Measurements from ENCODE around the gene TMEM144. TPM values are rescaled to one million over a fixed set of nuclear protein-coding genes. Genes with fewer than 3 reads are reported as not detected.
"Not testable (repeated sequence)": the region's sequence is repeated elsewhere in the genome, so short reads cannot be mapped to it uniquely, and the experiment has no call there.

The TMEM144 gene
- total RNA-seq, 5 donors from 2014 or later (not counting 1 experiment from before 2014, with no cell fraction given), result 0.09 to 0.32 TPM; not detected in 3

DNA sequence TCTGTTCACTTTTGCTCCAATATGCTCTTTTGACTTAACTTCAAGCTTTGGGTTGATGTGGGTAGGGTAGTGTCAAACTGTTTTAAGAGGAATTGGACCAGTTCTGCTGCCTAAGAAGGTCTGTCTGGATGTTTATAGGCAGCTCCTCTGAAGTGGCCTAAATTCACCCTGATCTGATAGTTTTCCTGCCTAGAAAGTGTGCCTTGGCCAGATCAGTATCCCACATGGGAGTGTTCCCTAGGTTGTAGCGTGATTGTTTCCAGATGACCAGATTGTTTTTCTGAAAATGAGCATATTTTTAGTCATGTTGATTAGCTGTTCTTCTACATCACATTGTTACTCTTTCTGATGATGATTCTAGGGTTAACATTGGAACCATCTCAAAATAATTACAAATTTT is 68.8 kb downstream of the TMEM144 start:
- H3K27ac Mint-ChIP-seq; H3K4me3 ChIP-seq (ENCODE audit: control insufficient read depth in 1 of 2, extremely low read depth in 1 of 2, low read length in 1 of 2); H3K27me3 Mint-ChIP-seq; H3K27ac ChIP-seq (ENCODE audit: low read length); H3K36me3 ChIP-seq (ENCODE audit: control insufficient read depth in 2 of 2, extremely low read depth in 1 of 2, insufficient read depth in 1 of 2, low read length in 1 of 2); H3K9me3 Mint-ChIP-seq; H3K4me1 ChIP-seq (ENCODE audit: control insufficient read depth in 1 of 2, extremely low read depth in 1 of 2, insufficient read depth in 2 of 2, low read length in 2 of 2); H3K27me3 ChIP-seq (replicated peaks in 1 of 2; ENCODE audit: control insufficient read depth in 2 of 2, extremely low read depth in 1 of 2, insufficient read depth in 2 of 2, low read length in 1 of 2); H3K9me3 ChIP-seq; H3K4me3 Mint-ChIP-seq; CTCF ChIA-PET; H3K36me3 Mint-ChIP-seq; H3K4me1 Mint-ChIP-seq; DNase-seq; ATAC-seq (replicated peaks in 1 of 4): not testable (repeated sequence)
- no CpG with 5 or more reads among the region's 1 CpG for WGBS (ENCODE audit: insufficient coverage)
- POLR2A ChIA-PET, result interaction anchor here in 1 of 2 donors (0.6 kb wide), 1 partner anchor 1044 kb away, joined by 3 read pairs; no protein-coding TSS in a partner anchor

- ChIA-PET CTCF (no interaction called here), POLR2A (no interaction called here)
- Mint-ChIP-seq H3K4me1 (no peaks in the 10 kb centered on the region), H3K9me3 (no peaks in the 10 kb centered on the region), H3K4me3 (no peak overlapping the region), H3K27me3 (peaks cover 5 to 10% of the 10 kb centered on the region in 2 donors), H3K36me3 (no peaks in the 10 kb centered on the region), H3K27ac (no peak overlapping the region)
- DNase-seq (no peak), ATAC-seq (replicated peaks in 1 of 4) (no peak)
- H3K27ac ChIP-seq (ENCODE audit: low read length), result no peak overlapping the region
- no peaks in the 10 kb centered on the region for H3K36me3 ChIP-seq (ENCODE audit: control insufficient read depth in 2 of 2, extremely low read depth in 1 of 2, insufficient read depth in 1 of 2, low read length in 1 of 2)
- no CpG with 5 or more reads among the region's 5 CpGs for WGBS (ENCODE audit: insufficient coverage)
- H3K9me3 ChIP-seq, result no peaks in the 10 kb centered on the region
- H3K4me1 ChIP-seq (ENCODE audit: control insufficient read depth in 1 of 2, extremely low read depth in 1 of 2, insufficient read depth in 2 of 2, low read length in 2 of 2), result no peaks in the 10 kb centered on the region
- H3K27me3 ChIP-seq (replicated peaks in 1 of 2; ENCODE audit: control insufficient read depth in 2 of 2, extremely low read depth in 1 of 2, insufficient read depth in 2 of 2, low read length in 1 of 2), result no peaks in the 10 kb centered on the region
- no peak overlapping the region for H3K4me3 ChIP-seq (ENCODE audit: control insufficient read depth in 1 of 2, extremely low read depth in 1 of 2, low read length in 1 of 2)
Observed at GRCh38 chr4:158280856-158281255, 70.6 kb downstream of the TMEM144 start.

DNA sequence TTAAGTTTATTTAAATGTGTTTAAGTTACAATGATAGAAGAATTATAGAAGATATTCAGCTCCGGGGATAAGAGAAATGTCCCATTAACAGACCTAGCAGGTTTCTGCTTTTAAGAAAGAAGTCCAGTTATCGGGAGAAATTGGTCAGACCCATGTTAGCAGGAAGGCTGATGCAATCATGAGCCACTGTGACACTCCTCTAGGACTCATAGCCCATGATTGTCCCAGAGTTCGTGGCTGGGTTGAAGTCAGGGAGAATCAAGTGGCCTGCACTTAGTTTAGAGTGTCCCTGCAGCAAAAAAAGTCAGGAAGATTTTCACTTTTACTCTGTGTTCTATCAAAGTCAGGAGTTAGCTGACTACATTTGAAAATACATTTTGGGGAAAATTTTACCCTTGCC is 72.0 kb downstream of the TMEM144 start:
- POLR2A ChIA-PET, result no interaction called here
- Mint-ChIP-seq H3K4me3 (no peak overlapping the region), H3K4me1 (no peaks in the 10 kb centered on the region), H3K9me3 (no peaks in the 10 kb centered on the region), H3K27me3 (peaks cover 0 to 10% of the 10 kb centered on the region in 2 donors), H3K27ac (no peak overlapping the region), H3K36me3 (no peaks in the 10 kb centered on the region)
- no peak overlapping the region for H3K27ac ChIP-seq (ENCODE audit: low read length)
- H3K9me3 ChIP-seq, result no peaks in the 10 kb centered on the region
- DNase-seq (no peak), ATAC-seq (replicated peaks in 1 of 4) (no peak)
- H3K4me3 ChIP-seq (ENCODE audit: control insufficient read depth in 1 of 2, extremely low read depth in 1 of 2, low read length in 1 of 2), result no peak overlapping the region
- H3K36me3 ChIP-seq (ENCODE audit: control insufficient read depth in 2 of 2, extremely low read depth in 1 of 2, insufficient read depth in 1 of 2, low read length in 1 of 2), result no peaks in the 10 kb centered on the region
- 60% methylated on average over 2 of the region's 3 CpGs for WGBS (ENCODE audit: insufficient coverage)
- no peaks in the 10 kb centered on the region for H3K27me3 ChIP-seq (replicated peaks in 1 of 2; ENCODE audit: control insufficient read depth in 2 of 2, extremely low read depth in 1 of 2, insufficient read depth in 2 of 2, low read length in 1 of 2)
- no peaks in the 10 kb centered on the region for H3K4me1 ChIP-seq (ENCODE audit: control insufficient read depth in 1 of 2, extremely low read depth in 1 of 2, insufficient read depth in 2 of 2, low read length in 2 of 2)
- CTCF ChIA-PET, result no interaction called here

- ATAC-seq (replicated peaks in 1 of 4) (no peak), DNase-seq (no peak)
- no CpG with 5 or more reads among the region's 6 CpGs for WGBS (ENCODE audit: insufficient coverage)
- Histone ChIP-seq H3K27ac (ENCODE audit: low read length) (no peak overlapping the region), H3K36me3 (ENCODE audit: control insufficient read depth in 2 of 2, extremely low read depth in 1 of 2, insufficient read depth in 1 of 2, low read length in 1 of 2) (no peaks in the 10 kb centered on the region), H3K4me3 (ENCODE audit: control insufficient read depth in 1 of 2, extremely low read depth in 1 of 2, low read length in 1 of 2) (no peak overlapping the region), H3K9me3 (no peaks in the 10 kb centered on the region), H3K27me3 (replicated peaks in 1 of 2; ENCODE audit: control insufficient read depth in 2 of 2, extremely low read depth in 1 of 2, insufficient read depth in 2 of 2, low read length in 1 of 2) (no peaks in the 10 kb centered on the region), H3K4me1 (ENCODE audit: control insufficient read depth in 1 of 2, extremely low read depth in 1 of 2, insufficient read depth in 2 of 2, low read length in 2 of 2) (no peaks in the 10 kb centered on the region)
- Mint-ChIP-seq H3K9me3 (no peaks in the 10 kb centered on the region), H3K27me3 (peaks cover 0 to 10% of the 10 kb centered on the region in 2 donors), H3K36me3 (no peaks in the 10 kb centered on the region), H3K4me3 (no peak overlapping the region), H3K4me1 (no peaks in the 10 kb centered on the region), H3K27ac (no peak overlapping the region)
- CTCF ChIA-PET, result no interaction called here
- POLR2A ChIA-PET, result no interaction called here
Observed at GRCh38 chr4:158285429-158286216, 75.3 kb downstream of the TMEM144 start.

GRCh38 chr4:158290912-158291311 is 80.6 kb downstream of the TMEM144 start:
- Histone ChIP-seq H3K9me3 (no peaks in the 10 kb centered on the region), H3K4me1 (ENCODE audit: control insufficient read depth in 1 of 2, extremely low read depth in 1 of 2, insufficient read depth in 2 of 2, low read length in 2 of 2) (no peaks in the 10 kb centered on the region), H3K36me3 (ENCODE audit: control insufficient read depth in 2 of 2, extremely low read depth in 1 of 2, insufficient read depth in 1 of 2, low read length in 1 of 2) (no peaks in the 10 kb centered on the region), H3K27ac (ENCODE audit: low read length) (no peak overlapping the region), H3K4me3 (ENCODE audit: control insufficient read depth in 1 of 2, extremely low read depth in 1 of 2, low read length in 1 of 2) (no peak overlapping the region), H3K27me3 (replicated peaks in 1 of 2; ENCODE audit: control insufficient read depth in 2 of 2, extremely low read depth in 1 of 2, insufficient read depth in 2 of 2, low read length in 1 of 2) (peaks cover 0 to 4% of the 10 kb centered on the region in 2 experiments)
- Mint-ChIP-seq H3K4me3 (no peak overlapping the region), H3K27me3 (peaks cover 2 to 8% of the 10 kb centered on the region in 2 donors), H3K36me3 (no peaks in the 10 kb centered on the region), H3K27ac (no peak overlapping the region), H3K4me1 (no peaks in the 10 kb centered on the region), H3K9me3 (peaks cover 5 to 10% (median 10%) of the 10 kb centered on the region in 3 donors)
- ChIA-PET POLR2A (no interaction called here), CTCF (no interaction called here)
- WGBS (ENCODE audit: insufficient coverage), result 79% methylated on average over 4 of the region's 6 CpGs
- no peak for DNase-seq
- no peak for ATAC-seq (replicated peaks in 1 of 4)

DNA sequence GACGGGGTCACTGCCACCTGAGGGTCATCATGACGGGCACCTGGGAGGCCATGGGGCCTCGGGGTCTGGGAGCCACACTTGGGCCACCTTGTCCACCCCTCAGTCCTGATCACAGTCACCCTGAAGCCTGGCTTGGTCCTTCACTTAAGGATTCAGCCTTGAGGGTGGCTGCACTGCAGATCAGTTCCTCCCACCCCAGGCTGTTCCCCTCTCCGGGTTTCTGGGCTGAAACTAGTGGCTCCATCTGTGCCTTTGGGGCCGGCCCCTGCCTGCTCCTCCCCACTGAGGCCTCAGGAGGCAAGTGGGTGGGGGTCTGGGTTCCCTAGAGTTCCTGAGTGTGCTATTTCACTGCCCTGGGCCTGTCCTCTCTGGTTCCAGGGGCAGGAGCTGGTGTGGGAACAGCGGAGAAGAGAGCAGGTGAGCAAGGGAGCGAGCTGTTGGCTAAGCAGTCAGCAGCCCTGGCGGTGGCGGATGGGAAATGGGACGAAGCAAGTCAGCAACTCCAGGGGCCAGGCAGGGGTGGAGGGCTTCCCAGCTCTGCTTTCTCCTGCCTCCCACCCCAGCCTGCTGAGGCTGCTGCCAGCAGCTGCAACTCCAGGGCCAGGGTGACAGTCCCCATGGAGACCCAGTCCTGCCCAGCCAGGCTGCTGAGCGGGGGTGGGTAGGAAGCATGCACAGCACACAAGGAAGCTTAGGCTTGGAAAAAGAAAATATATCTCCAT is 81.2 kb downstream of the TMEM144 start:
- no peak overlapping the region for H3K27ac Mint-ChIP-seq
- ChIA-PET CTCF (no interaction called here), POLR2A (no interaction called here)

More for the DNA sequence above, 81.2 kb downstream of the TMEM144 start:
- peaks cover 0 to 4% of the 10 kb centered on the region in 2 experiments for H3K27me3 ChIP-seq (replicated peaks in 1 of 2; ENCODE audit: control insufficient read depth in 2 of 2, extremely low read depth in 1 of 2, insufficient read depth in 2 of 2, low read length in 1 of 2)
- Mint-ChIP-seq H3K4me1 (no peaks in the 10 kb centered on the region), H3K9me3 (peaks cover 5 to 10% (median 10%) of the 10 kb centered on the region in 3 donors), H3K36me3 (no peaks in the 10 kb centered on the region), H3K27me3 (peaks cover 2 to 8% of the 10 kb centered on the region in 2 donors), H3K4me3 (no peak overlapping the region)
- no peaks in the 10 kb centered on the region for H3K4me1 ChIP-seq (ENCODE audit: control insufficient read depth in 1 of 2, extremely low read depth in 1 of 2, insufficient read depth in 2 of 2, low read length in 2 of 2)
- ATAC-seq (replicated peaks in 1 of 4) (no peak), DNase-seq (no peak)
- H3K36me3 ChIP-seq (ENCODE audit: control insufficient read depth in 2 of 2, extremely low read depth in 1 of 2, insufficient read depth in 1 of 2, low read length in 1 of 2), result no peaks in the 10 kb centered on the region
- 73% methylated on average over 6 of the region's 11 CpGs for WGBS (ENCODE audit: insufficient coverage)
- no peaks in the 10 kb centered on the region for H3K9me3 ChIP-seq
- H3K4me3 ChIP-seq (ENCODE audit: control insufficient read depth in 1 of 2, extremely low read depth in 1 of 2, low read length in 1 of 2), result no peak overlapping the region
- H3K27ac ChIP-seq (ENCODE audit: low read length), result no peak overlapping the region

Data from T-cell (primary cell).